ENCODE results near the gene SLC10A3. TPM values are rescaled to one million over a fixed set of nuclear protein-coding genes. Genes with fewer than 3 reads are reported as not detected.
A peak's percentile ranks its signal among the peaks of the same experiment; 100 is the strongest.

The SLC10A3 gene
- polyA plus RNA-seq, 4 donors = 11.6 to 22.2 (median 15.8) TPM

DNA sequence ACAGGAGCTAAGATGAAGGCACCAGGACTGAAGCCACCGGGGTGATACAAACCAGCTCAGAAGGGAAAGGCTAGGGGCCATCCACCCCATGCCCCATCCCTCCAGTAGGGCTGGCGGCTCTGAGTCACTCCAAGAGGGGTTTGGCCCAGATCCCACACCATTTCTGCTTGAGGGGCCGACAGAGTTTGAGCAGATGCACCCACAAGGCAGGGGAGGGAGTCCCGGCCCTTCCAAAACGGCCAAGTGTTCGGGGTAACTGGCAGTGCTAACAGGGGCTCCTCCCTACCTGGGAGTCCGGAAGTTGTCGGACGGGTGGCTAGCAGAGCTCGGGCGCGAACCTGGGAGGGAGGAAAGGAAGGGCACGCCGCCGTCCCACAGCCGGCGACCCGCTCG, 412 bp downstream of the SLC10A3 start:
- Histone ChIP-seq H3K27me3 (ENCODE audit: control insufficient read depth in 3 of 3, insufficient read depth in 3 of 3, low read length in 3 of 3) (no peaks in the 10 kb centered on the region), H3K4me1 (ENCODE audit: control insufficient read depth in 3 of 3, insufficient read depth in 2 of 3, low read depth in 1 of 3, low read length in 2 of 3) (peaks cover 0 to 13% (median 0%) of the 10 kb centered on the region in 3 donors), H3K4me3 (ENCODE audit: low read depth in 1 of 3, low read length in 3 of 3) (peak overlapping the region; percentile 41 to 67 (median 64)), H3K9me3 (ENCODE audit: control insufficient read depth in 2 of 2, insufficient read depth in 1 of 2, low read depth in 1 of 2, low read length in 1 of 2) (no peaks in the 10 kb centered on the region), H3K36me3 (ENCODE audit: control insufficient read depth in 3 of 3, insufficient read depth in 2 of 3, low read depth in 1 of 3, low read length in 3 of 3) (peaks cover 0 to 22% (median 0%) of the 10 kb centered on the region in 3 donors), H3K27ac (ENCODE audit: low read depth in 1 of 3, low read length in 2 of 3) (peak overlapping the region; percentile 80 to 92 (median 81))
- no peak for FAIRE-seq
- peak in 1 of 2 donors; percentile 19 for DNase-seq
- WGBS, 3 donors = 0 to 42% (median 18%) methylated on average over 5 to 19 of the region's 19 CpGs

DNA sequence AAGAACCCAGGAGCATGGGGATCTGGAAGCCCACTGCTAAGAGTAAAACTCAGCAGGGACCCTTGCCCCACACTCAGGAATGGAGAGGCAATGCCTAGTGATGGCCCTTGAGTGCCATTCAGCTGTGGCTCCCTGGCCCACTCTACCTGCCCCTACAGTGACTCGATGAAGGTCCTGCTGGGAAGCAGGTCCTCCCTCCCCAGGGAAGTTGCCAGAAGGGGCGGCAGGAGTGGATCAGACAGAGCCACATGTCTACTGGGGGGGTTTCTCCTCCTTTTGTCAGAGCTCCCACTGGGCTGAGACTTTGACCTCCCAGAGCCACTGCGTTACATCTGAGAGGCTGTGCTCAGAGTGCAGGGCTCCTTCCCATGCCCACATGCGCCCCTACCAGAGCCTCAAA, 1.2 kb downstream of the SLC10A3 start:
- peaks cover 0 to 21% (median 0%) of the 10 kb centered on the region in 3 donors for H3K4me1 ChIP-seq (ENCODE audit: control insufficient read depth in 3 of 3, insufficient read depth in 2 of 3, low read depth in 1 of 3, low read length in 2 of 3)
- H3K9me3 ChIP-seq (ENCODE audit: control insufficient read depth in 2 of 2, insufficient read depth in 1 of 2, low read depth in 1 of 2, low read length in 1 of 2) = no peaks in the 10 kb centered on the region
- 86 to 90% (median 88%) methylated on average over 3 to 4 of the region's 4 CpGs for WGBS, 3 donors
- no peaks in the 10 kb centered on the region for H3K27me3 ChIP-seq (ENCODE audit: control insufficient read depth in 3 of 3, insufficient read depth in 3 of 3, low read length in 3 of 3)
- FAIRE-seq = no peak
- peak overlapping the region in 1 of 3 donors; percentile 67 for H3K4me3 ChIP-seq (ENCODE audit: low read depth in 1 of 3, low read length in 3 of 3)
- peaks cover 0 to 31% (median 0%) of the 10 kb centered on the region in 3 donors for H3K36me3 ChIP-seq (ENCODE audit: control insufficient read depth in 3 of 3, insufficient read depth in 2 of 3, low read depth in 1 of 3, low read length in 3 of 3)
- DNase-seq = no peak
- H3K27ac ChIP-seq (ENCODE audit: low read depth in 1 of 3, low read length in 2 of 3) = peak overlapping the region in 2 of 3 donors; percentile 80 to 92

DNA sequence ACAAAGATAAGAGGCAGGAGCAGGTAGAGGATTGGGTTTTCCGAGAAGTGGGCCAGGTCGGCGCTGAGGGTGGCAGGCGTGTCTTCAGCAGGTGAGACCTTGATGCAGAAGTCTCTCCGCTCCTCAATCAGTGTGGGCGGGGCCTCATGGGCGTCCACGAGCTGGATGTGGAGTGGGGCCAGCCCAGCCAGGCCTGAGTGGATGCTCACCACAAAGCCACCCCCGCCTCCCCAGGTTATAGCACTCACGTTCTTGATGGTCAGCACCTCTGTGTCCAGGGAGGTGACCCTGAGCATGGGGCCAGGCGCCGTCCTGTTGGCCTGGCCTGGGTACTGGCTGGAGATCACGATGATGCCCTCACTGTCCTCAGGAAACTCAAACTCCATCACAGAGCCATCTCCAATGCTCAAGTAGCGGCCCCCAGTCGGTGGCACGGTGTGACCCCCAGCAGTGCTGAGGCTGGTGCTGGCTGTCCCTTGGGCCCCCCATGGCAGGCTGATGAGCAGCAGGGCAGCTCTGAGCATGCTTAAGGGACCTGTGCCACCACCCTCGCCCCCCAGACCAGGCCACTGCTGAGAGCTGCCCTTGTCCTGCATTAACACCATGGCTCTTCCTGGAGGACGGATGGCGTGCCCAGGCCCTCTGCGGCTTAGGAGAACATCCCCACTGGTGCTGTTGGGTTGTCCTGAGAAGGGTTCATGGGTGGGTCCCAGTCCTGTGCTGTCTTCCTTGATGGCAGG, 1.9 kb downstream of the SLC10A3 start:
- Histone ChIP-seq H3K4me3 (ENCODE audit: low read depth in 1 of 3, low read length in 3 of 3) (no peak overlapping the region), H3K4me1 (ENCODE audit: control insufficient read depth in 3 of 3, insufficient read depth in 2 of 3, low read depth in 1 of 3, low read length in 2 of 3) (peaks cover 0 to 22% (median 0%) of the 10 kb centered on the region in 3 donors), H3K27ac (ENCODE audit: low read depth in 1 of 3, low read length in 2 of 3) (no peak overlapping the region), H3K27me3 (ENCODE audit: control insufficient read depth in 3 of 3, insufficient read depth in 3 of 3, low read length in 3 of 3) (no peaks in the 10 kb centered on the region), H3K36me3 (ENCODE audit: control insufficient read depth in 3 of 3, insufficient read depth in 2 of 3, low read depth in 1 of 3, low read length in 3 of 3) (peaks cover 0 to 36% (median 0%) of the 10 kb centered on the region in 3 donors), H3K9me3 (ENCODE audit: control insufficient read depth in 2 of 2, insufficient read depth in 1 of 2, low read depth in 1 of 2, low read length in 1 of 2) (no peaks in the 10 kb centered on the region)
- DNase-seq (no peak), FAIRE-seq (no peak)
- WGBS, 3 donors = 80 to 89% (median 86%) methylated on average over 14 to 20 of the region's 20 CpGs

DNA sequence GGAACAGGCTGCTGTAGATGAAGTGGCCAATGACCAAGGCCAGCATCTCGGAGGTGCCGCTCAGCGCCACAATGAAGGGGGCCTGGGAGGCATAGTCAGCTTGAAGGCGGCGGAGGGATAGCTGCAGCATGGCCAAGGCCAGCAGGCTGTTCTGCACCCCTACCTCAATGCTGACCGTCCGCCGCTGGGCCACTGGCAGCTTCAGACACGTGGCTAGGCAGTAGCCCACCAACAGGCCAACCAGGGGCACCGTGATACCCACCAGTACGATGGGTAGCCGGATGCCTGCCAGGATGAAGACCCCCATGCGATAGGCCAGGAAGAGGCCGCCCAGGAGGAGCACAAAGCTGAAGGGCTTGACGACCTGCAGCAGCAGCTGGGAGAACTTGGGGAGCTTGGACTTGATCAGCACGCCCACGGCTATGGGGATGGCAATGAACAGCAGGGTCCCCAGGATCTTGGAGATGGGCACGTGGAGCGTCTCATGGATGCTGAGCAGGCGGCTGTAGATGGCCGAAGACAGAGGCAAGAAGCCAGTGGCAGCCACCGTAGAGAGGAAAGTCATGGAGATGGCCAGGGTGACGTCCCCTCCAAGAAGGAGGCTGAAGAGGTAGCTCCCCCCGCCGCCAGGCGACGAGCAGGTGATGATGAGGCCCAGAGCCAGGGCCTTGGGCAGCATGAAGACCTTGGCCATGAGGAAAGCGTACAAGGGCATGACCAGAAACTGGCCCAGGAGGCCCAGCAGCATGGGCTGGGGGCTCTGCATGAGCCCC, 2.7 kb downstream of the SLC10A3 start:
- FAIRE-seq (no peak), DNase-seq (no peak)
- Histone ChIP-seq H3K27ac (ENCODE audit: low read depth in 1 of 3, low read length in 2 of 3) (no peak overlapping the region), H3K36me3 (ENCODE audit: control insufficient read depth in 3 of 3, insufficient read depth in 2 of 3, low read depth in 1 of 3, low read length in 3 of 3) (peaks cover 0 to 39% (median 0%) of the 10 kb centered on the region in 3 donors), H3K27me3 (ENCODE audit: control insufficient read depth in 3 of 3, insufficient read depth in 3 of 3, low read length in 3 of 3) (no peaks in the 10 kb centered on the region), H3K9me3 (ENCODE audit: control insufficient read depth in 2 of 2, insufficient read depth in 1 of 2, low read depth in 1 of 2, low read length in 1 of 2) (no peaks in the 10 kb centered on the region), H3K4me3 (ENCODE audit: low read depth in 1 of 3, low read length in 3 of 3) (no peak overlapping the region), H3K4me1 (ENCODE audit: control insufficient read depth in 3 of 3, insufficient read depth in 2 of 3, low read depth in 1 of 3, low read length in 2 of 3) (peaks cover 0 to 22% (median 0%) of the 10 kb centered on the region in 3 donors)
- WGBS, 3 donors = 87 to 95% (median 92%) methylated on average over 18 to 28 of the region's 28 CpGs

GRCh38 chrX:154486396-154487207, 3.8 kb downstream of the SLC10A3 start, which contains the start of gene UBL4A:
UBL4A (minus strand) TSS chrX:154486615; CDS start chrX:154486584, 31 bp downstream.
- Histone ChIP-seq H3K27me3 (ENCODE audit: control insufficient read depth in 3 of 3, insufficient read depth in 3 of 3, low read length in 3 of 3) (no peaks in the 10 kb centered on the region), H3K4me1 (ENCODE audit: control insufficient read depth in 3 of 3, insufficient read depth in 2 of 3, low read depth in 1 of 3, low read length in 2 of 3) (peaks cover 0 to 22% (median 0%) of the 10 kb centered on the region in 3 donors), H3K4me3 (ENCODE audit: low read depth in 1 of 3, low read length in 3 of 3) (peak within 1 kb of the TSS; percentile 50 to 63 (median 53)), H3K9me3 (ENCODE audit: control insufficient read depth in 2 of 2, insufficient read depth in 1 of 2, low read depth in 1 of 2, low read length in 1 of 2) (no peaks in the 10 kb centered on the region), H3K27ac (ENCODE audit: low read depth in 1 of 3, low read length in 2 of 3) (peak within 1 kb of the TSS; percentile 74 to 84 (median 75)), H3K36me3 (ENCODE audit: control insufficient read depth in 3 of 3, insufficient read depth in 2 of 3, low read depth in 1 of 3, low read length in 3 of 3) (peaks cover 0 to 39% (median 0%) of the 10 kb centered on the region in 3 donors)
- FAIRE-seq (no peak), DNase-seq (peak; percentile 52 to 74)
- 1 to 36% (median 11%) methylated on average over 7 to 95 of the region's 95 CpGs for WGBS, 3 donors

GRCh38 chrX:154486052-154486395, 4.4 kb downstream of the SLC10A3 start:
- FAIRE-seq (no peak), DNase-seq (peak; percentile 36 to 55)
- peak overlapping the region; percentile 50 to 63 (median 53) for H3K4me3 ChIP-seq (ENCODE audit: low read depth in 1 of 3, low read length in 3 of 3)
- peaks cover 0 to 22% (median 0%) of the 10 kb centered on the region in 3 donors for H3K4me1 ChIP-seq (ENCODE audit: control insufficient read depth in 3 of 3, insufficient read depth in 2 of 3, low read depth in 1 of 3, low read length in 2 of 3)
- peak overlapping the region; percentile 4 to 84 (median 74) for H3K27ac ChIP-seq (ENCODE audit: low read depth in 1 of 3, low read length in 2 of 3)
- H3K36me3 ChIP-seq (ENCODE audit: control insufficient read depth in 3 of 3, insufficient read depth in 2 of 3, low read depth in 1 of 3, low read length in 3 of 3) = peaks cover 0 to 39% (median 0%) of the 10 kb centered on the region in 3 donors
- no peaks in the 10 kb centered on the region for H3K9me3 ChIP-seq (ENCODE audit: control insufficient read depth in 2 of 2, insufficient read depth in 1 of 2, low read depth in 1 of 2, low read length in 1 of 2)
- H3K27me3 ChIP-seq (ENCODE audit: control insufficient read depth in 3 of 3, insufficient read depth in 3 of 3, low read length in 3 of 3) = no peaks in the 10 kb centered on the region
- WGBS, 3 donors = 1 to 47% methylated on average over 22 to 35 of the region's 35 CpGs; no CpG with 5 or more reads in 1 of the 3 donors

GRCh38 chrX:154485150-154486051, 5.0 kb downstream of the SLC10A3 start:
- H3K36me3 ChIP-seq (ENCODE audit: control insufficient read depth in 3 of 3, insufficient read depth in 2 of 3, low read depth in 1 of 3, low read length in 3 of 3) = peaks cover 0 to 39% (median 0%) of the 10 kb centered on the region in 3 donors
- peak overlapping the region; percentile 4 to 84 (median 74) for H3K27ac ChIP-seq (ENCODE audit: low read depth in 1 of 3, low read length in 2 of 3)
- no peak for FAIRE-seq
- H3K9me3 ChIP-seq (ENCODE audit: control insufficient read depth in 2 of 2, insufficient read depth in 1 of 2, low read depth in 1 of 2, low read length in 1 of 2) = no peaks in the 10 kb centered on the region
- 45 to 69% (median 69%) methylated on average over 24 to 35 of the region's 35 CpGs for WGBS, 3 donors
- H3K4me3 ChIP-seq (ENCODE audit: low read depth in 1 of 3, low read length in 3 of 3) = peak overlapping the region; percentile 22 to 63 (median 50)
- no peaks in the 10 kb centered on the region for H3K27me3 ChIP-seq (ENCODE audit: control insufficient read depth in 3 of 3, insufficient read depth in 3 of 3, low read length in 3 of 3)
- peaks cover 0 to 22% (median 0%) of the 10 kb centered on the region in 3 donors for H3K4me1 ChIP-seq (ENCODE audit: control insufficient read depth in 3 of 3, insufficient read depth in 2 of 3, low read depth in 1 of 3, low read length in 2 of 3)
- DNase-seq = no peak

All from small intestine (tissue), 7 donors.